GM12891 (cell line): ENCODE results near the gene RERE.
"Not testable (repeated sequence)": the region's sequence is repeated elsewhere in the genome, so short reads cannot be mapped to it uniquely, and the experiment has no call there.

Source experiments
- DNase-seq: peaks from one replicate; pipeline ENCODE4 v3.0.0; 2011; ENCODE audit warnings: low spot score; ENCODE audit not compliant: insufficient read length
- FAIRE-seq: peaks from 2 replicates; lab custom pipeline; 2011; peaks lifted over from hg19 to GRCh38; lab: Jason Lieb, UNC
- PAX5 ChIP-seq: IDR thresholded peaks from 2 replicates; pipeline ENCODE4 v1.6.1; 2011; ENCODE audit warnings: low read length, moderate library complexity, mild to moderate bottlenecking; ENCODE audit not compliant: insufficient read depth, severe bottlenecking
- POLR2A ChIP-seq: IDR thresholded peaks from 2 replicates; pipeline ENCODE4 v1.6.1; 2011; ENCODE audit warnings: low read depth, low read length, control low read depth
- POLR2AphosphoS5 ChIP-seq: IDR thresholded peaks from 2 replicates; pipeline ENCODE4 v1.6.1; 2011; ENCODE audit warnings: low read depth, low read length, control low read depth
- POU2F2 ChIP-seq: IDR thresholded peaks from 2 replicates; pipeline ENCODE4 v1.6.1; 2011; ENCODE audit warnings: low read depth, mild to moderate bottlenecking, control low read depth, low read length, moderate library complexity
- SPI1 ChIP-seq: IDR thresholded peaks from 2 replicates; pipeline ENCODE4 v1.6.1; 2011; ENCODE audit warnings: low read depth, low read length, control low read depth
- TAF1 ChIP-seq: IDR thresholded peaks from 2 replicates; pipeline ENCODE4 v1.6.1; 2011; ENCODE audit warnings: low read depth, low read length, control low read depth

The RERE gene

DNA sequence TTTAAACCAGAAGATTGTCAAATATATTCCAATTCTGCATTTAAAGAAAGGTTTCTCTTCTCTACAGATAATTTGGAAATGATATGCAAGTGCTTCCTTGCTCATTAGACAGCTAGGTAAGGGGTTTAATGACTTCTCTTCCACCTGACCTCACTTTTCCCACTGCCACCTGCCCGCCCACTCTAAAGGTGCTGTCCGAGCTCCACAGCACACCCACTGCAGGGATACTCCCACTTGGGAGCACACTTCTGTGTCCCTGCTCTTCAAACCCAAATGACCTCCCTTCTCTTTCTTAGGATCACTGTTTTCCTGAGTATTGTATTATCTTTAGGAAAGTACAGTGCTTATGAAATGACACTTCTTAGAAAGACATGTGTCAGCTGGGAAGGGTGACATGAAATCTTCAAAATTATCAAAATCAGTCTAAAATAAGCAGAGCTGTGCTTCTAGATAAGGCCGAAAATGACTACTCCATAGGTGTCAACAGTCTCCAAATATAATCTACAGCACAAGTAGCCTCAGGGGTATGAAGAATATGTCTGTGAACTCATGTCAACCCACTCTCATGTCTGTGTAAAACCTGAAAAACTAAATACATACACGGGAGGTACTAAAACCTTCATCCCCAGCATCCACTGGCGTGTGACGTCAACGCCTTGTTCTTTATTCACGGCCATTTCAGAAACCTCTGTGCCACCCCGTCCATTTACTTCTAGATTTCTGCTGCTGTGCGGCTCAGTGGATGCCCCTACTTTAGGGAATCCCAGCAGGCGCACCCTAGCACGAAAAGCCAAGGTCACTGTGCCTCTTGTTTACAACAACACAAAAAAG, 428.5 kb downstream of the RERE start:
- no peak for FAIRE-seq
- TF ChIP-seq SPI1 (no peak), POLR2A (no peak), POU2F2 (no peak), PAX5 (no peak), TAF1 (no peak), POLR2AphosphoS5 (no peak)
- no peak for DNase-seq

DNA sequence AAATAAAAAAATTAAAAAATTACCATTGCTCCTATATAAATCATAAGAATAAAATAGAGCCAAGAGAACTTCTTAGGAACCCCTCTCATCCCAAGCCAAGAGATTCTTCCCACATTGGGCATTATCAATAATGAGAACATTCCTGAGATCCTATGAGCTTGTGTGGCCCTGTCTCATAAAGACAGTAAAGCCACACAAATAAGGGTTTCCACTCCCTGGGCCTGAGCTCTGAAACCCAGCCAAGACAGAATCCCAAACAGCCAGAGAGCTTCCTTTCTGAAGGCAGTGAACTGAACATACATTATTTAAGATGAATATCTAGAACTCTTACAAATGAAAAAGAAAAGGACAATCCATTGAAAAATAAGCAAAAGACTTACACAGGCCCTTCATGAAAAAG, 431.2 kb downstream of the RERE start:
- DNase-seq (no peak), FAIRE-seq (no peak)
- TF ChIP-seq POLR2A (no peak), TAF1 (no peak), POLR2AphosphoS5 (no peak), SPI1 (no peak), POU2F2 (no peak), PAX5 (no peak)

DNA sequence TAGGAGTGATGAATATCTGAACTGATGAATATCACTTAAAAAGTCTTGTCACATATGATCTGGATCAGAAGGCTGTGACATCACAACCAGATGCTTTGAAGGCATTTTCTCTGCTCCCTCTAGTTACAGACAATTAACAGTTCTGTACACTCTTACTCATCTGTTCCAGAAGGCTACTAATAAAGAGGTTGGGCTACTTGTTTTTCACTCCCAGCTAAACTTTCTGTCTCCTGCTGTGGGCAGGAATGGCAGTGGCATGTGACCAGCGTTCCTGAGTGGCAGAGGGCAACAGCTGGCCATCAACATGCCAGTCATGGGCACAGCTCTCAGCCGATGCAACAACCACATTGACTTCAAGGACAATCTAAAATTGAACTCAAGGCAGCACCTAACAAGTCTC, 432.9 kb downstream of the RERE start:
- TF ChIP-seq POU2F2 (no peak), SPI1 (no peak), PAX5 (no peak), POLR2AphosphoS5 (no peak)
- DNase-seq (no peak), FAIRE-seq (peak; percentile 38)

DNA sequence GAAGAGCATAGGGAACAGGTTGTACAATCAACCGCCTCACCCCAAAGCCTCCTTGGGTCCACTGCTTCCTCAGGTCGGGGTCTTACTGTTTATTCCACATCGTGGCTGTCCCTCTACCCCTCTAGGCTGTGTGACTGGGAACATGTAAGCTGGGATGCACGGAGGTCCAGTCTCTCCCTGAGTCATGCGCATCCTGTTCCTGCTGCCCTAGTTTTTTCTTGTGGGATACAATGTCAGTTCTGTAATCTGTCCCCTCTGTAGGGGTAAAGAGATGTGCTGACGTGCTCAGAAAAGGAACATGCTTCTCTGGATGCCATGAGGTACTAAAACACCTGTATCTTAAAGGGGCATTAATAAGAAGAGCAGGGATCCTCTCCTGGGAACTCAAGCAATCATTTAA, 433.4 kb downstream of the RERE start:
- DNase-seq, result no peak
- FAIRE-seq, result no peak
- TF ChIP-seq POLR2A (no peak), PAX5 (no peak), POLR2AphosphoS5 (no peak)

DNA sequence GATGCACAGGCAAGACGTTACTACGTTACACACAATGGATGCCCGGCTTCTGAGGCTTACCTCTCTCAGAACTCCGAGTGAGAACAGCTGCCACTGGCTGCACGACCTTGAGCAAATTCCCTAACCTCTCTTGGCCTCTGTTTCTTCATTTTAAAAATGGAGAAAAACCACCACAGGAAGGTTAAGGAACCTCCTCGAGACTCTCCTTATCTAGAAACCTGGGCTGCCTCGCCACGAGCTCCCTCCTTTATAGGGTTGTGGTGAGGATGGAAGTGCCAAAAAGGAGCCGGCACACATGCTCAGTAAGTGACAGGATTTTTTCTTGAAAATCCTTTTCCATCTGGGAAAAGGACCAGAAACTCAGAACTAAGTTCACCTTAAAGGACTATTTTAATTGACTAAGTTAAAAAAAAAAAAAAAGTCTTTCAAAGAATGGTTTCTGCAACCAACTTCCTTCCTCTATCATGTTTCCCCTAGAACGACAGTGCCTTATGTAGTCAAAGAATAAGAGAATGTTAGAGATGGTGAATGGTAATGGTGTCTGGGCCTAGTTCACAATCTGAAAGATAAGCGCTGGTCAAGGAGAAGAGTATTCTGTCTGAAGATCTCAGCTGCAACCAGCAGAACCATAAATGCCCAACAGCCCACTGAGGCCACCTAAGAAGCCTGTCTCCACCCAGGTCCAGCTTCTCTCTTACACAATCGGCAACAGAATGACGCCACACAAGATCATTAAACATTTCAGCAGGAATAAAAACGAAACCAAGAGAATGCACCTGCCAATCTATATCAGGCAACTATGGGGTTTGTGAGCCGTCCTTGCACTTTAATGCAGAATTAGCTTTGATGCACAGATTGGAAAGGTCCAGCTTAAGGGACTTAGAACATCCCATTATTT, 434.6 kb downstream of the RERE start:
- no peak for TF ChIP-seq SPI1
- no peak for TF ChIP-seq POLR2AphosphoS5
- no peak for TF ChIP-seq POU2F2
- no peak for TF ChIP-seq POLR2A
- TF ChIP-seq PAX5, result no peak
- no peak for TF ChIP-seq TAF1
- DNase-seq, result no peak
- FAIRE-seq, result peak; percentile 51

DNA sequence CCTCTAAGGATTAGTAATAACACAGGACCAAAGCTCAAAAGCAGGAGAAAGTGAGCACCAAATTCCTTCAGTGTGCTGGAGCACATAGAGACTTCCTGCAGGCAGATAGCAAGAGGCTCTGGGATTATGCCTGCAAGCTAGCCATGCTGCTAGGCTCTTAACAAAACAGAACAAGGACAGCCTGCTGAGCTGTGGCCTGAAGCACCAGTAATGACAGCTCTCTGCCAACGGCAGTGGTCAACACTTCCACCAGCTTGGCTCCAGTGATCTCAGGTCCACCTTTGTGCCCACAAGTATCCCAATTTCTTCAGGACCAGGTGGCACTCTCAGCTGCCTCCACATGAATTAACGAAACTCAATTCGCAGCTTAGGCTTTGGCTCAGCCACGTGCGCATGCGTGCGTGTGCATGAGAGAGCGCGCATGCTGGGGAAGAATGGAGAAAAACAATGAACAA, 435.4 kb downstream of the RERE start:
- FAIRE-seq (no peak), DNase-seq (no peak)
- TF ChIP-seq POLR2A (no peak), SPI1 (no peak), POLR2AphosphoS5 (no peak), TAF1 (no peak), POU2F2 (no peak), PAX5 (no peak)

DNA sequence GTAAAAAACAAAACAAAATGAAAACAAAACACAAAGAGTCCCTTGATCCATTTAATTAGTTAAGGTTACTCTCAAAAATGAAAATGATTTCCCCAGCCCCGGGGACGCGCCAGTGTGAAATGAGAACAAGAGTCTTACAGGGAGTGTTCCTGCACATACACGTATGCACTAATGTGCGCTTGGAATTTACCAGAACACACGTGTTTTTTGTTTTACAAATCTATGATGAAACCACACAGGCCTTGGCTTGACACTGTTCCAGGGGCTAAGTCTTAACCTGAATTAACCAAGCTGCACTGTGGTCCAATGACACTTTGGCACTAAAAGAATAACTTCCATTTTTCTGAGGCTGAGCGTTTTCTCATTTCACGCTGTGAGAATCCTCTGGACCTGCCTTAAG, 435.8 kb downstream of the RERE start:
- TF ChIP-seq SPI1 (no peak), POLR2A (no peak), POLR2AphosphoS5 (no peak), PAX5 (no peak), TAF1 (no peak), POU2F2 (no peak)
- DNase-seq (no peak), FAIRE-seq (no peak)

DNA sequence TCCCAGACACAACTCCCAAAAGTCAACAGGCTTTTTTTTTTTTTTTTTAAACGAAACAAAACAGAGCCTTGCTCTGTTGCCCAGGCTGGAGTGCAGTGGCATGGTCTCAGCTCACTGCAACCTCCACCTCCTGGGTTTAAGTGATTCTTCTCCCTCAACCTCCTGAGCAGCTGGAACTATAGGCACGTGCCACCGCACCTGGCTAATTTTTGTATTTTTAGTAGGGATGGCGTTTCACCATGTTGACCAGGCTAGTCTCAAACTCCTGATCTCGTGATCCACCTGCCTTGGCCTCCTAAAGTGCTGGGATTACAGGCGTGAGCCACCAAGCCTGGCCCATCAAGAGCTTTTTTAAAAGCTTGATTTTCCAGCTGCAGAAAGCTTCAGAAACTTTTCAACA, 437.1 kb downstream of the RERE start:
- DNase-seq, FAIRE-seq: not testable (repeated sequence)

DNA sequence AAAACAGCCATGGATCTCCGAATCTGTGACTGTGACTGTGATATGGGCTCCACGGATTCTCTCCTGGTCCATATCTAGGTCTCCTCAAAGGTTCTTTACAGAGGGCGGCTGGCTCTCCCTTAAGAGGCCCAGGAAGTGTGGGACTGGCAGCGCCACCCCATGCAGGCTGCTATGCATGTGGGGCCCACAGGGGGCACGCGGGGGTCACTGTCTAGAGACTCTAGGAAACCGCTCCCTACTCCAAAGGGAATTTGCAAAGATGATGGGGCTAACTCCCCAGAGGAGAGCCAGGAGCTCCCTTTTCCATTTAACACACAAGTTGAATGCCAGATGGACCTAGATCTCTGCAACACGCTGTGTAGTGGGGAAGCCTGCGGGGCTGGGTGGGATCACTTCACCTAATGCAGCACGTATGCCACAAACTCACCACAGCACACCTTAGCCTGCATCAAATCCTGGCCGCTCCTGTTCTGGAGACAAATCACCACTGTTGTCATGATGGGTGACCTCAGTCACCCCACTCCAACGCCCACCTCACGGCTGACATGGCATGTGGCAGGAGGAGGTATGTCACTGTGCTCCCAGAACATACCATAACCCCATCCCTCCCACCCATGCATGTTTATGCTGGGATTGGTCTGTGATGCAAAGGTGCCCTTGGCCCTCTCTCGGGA, 437.8 kb downstream of the RERE start:
- no peak for DNase-seq
- FAIRE-seq, result no peak
- no peak for TF ChIP-seq SPI1
- no peak for TF ChIP-seq POU2F2
- TF ChIP-seq POLR2A, result no peak
- no peak for TF ChIP-seq POLR2AphosphoS5
- no peak for TF ChIP-seq PAX5
- no peak for TF ChIP-seq TAF1
